Esophagus muscularis mucosa (tissue), 2 donors: ENCODE data around the gene GDA.

Experiments
- POLR2A ChIP-seq: fragments of 450-650 bp; IDR thresholded peaks from one replicate; pipeline ENCODE4 v1.6.1; 2017; ENCODE audit warnings: antibody characterized with exemption, moderate library complexity, mild to moderate bottlenecking, low read depth
- POLR2AphosphoS5 ChIP-seq, 2 donors: sonication (generic); formaldehyde crosslinking; IDR thresholded peaks; one replicate each; pipeline ENCODE4 v1.6.1; 2017; ENCODE audit warnings: antibody characterized with exemption in 2 of 2

GRCh38 chr9:72147676-72148075 is 1.6 kb upstream of the GDA start:
- TF ChIP-seq POLR2A (no peak), POLR2AphosphoS5 (IDR thresholded peaks at IDR 0.05) (no peak)
